ENCODE results near the gene OCA2. TPM values are rescaled to one million over a fixed set of nuclear protein-coding genes. Genes with fewer than 3 reads are reported as not detected.

Gene OCA2
- polyA plus RNA-seq, 3 donors: 8.2 to 11.0 (median 8.5) TPM

DNA sequence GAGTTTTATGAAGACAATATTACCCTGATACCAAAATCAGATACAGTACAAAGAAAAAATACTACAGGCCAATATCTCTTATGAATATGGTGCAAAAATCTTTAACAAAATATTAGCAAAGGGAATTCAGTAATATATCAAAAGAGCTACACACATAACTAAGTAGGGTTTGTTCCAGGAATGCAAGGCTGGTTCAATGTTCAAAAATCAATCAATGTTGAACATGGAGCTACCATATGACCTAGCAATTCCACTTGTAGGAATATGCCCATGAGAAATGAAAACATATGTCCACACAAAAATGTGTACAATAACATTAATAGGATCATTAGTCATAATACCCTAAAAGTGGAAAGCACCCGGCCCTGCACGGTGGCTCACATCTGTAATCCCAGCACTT, 7.8 kb downstream of the OCA2 start:
- no peak for DNase-seq (ENCODE audit: extremely low read depth in 1 of 11, low read depth in 9 of 11, low spot score in 4 of 11)

DNA sequence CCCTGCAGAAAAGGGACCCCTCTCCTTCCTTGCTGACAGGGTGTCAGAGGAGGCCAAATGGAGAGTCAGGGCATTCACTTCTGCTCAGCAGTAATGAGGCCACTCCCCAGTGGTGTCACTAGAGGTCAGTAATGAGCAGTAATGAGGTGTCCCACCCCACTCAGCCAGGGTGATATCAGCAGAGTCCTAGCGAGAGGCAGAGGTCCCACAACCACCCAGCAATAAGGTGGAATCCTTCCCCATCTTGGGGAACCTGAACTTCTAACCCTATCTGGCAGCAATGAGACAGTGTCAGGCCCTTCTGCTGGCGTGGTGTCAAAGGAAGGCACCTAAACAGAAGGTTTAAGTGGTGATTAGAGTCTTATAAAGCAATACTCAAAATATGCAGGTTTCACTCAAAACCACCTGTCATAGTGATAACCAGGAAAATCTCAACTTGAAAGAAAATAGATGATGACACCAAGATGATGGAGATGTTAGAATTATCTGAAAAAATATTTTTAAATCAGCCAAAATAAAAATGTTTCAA, 12.9 kb downstream of the OCA2 start:
- no peak for DNase-seq (ENCODE audit: extremely low read depth in 1 of 11, low read depth in 9 of 11, low spot score in 4 of 11)

DNA sequence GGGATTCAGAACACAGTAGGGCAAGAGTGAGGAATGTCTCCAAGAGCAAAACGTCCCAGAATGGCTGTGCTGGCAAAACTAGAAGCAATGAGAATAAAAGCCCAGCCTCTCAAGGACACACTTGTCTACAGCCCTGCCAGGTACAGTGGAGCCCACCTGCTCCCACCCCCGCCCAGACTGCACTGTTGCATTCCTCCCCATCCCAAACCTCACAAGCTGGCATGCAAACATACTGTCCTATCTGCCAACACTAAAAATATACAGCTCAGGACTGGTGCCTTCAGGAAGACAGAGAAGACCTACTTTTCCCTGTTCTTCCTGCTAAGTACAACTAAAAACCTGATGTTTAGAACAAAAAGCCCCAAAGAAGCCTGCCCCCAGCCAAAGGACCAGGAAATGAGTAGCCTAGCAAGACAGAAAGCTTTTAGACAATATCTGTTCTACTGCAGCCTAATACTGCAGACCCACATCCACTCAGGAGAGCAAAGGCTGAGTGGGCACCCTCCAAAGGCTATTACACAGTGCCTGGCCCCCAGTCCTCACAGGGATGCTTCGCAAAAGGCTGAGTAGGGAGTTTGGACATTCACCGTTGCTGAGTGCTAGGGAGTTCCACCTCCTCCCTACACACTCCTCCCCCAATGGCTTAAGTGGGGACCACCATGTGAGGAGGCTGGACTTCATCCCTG, 13.5 kb downstream of the OCA2 start:
- DNase-seq (ENCODE audit: extremely low read depth in 1 of 11, low read depth in 9 of 11, low spot score in 4 of 11): no peak

DNA sequence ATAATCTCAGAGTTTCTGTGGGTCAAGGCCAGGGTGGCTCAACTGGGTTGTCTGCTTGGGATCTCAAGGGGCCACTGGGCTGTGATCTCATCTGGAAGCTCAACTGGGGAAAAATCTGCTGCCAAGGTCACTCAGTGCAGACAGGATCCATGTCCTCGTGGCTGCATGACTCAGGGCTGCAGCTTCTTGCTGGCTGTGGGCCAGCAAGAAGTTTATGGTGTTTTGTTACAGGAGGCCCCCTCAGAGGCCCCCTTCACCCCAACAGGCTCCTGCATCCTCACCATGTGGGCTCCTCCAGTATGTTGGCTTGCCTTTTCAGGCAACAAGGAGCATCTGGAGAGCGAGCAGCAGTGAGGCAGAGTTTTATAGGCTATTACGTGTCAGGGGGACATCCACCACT, 14.6 kb downstream of the OCA2 start:
- DNase-seq (ENCODE audit: extremely low read depth in 1 of 11, low read depth in 9 of 11, low spot score in 4 of 11): no peak

DNA sequence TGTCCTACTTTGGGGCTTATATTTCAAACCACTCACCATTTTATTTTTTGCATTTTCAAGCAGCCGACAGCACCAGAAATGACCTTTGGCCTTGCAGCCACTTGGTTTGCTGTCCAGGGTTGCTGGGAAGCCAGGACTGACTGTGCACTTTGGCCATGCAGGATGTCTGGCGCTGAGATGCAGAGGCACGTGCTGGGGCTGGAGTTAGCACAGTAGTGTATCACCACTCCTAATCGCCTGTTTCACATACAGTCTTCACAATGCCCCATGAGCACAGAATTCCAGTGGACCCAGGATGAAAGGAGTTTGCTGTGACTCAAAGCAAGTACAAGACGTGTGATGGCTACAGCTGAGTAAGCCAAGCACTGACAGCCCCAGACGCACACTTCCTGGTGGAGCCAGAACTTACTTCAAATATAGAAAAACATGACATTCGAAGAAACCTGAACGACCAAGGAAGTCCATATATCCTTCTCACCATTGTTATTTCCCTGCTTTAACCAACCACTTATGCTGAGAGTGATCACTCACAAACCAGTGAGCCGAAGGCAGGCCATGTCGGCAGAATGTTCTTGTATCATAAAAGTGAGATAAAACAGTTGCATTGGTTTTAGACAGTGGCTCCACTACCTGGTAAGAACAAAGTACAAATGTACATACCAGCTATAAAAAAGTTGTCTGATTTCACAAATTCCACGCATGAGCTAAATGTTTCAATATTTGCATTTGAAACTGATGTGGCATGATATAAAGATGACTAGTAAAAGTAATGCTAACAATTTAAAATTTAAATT, 16.0 kb downstream of the OCA2 start:
- no peak for DNase-seq (ENCODE audit: extremely low read depth in 1 of 11, low read depth in 9 of 11, low spot score in 4 of 11)

DNA sequence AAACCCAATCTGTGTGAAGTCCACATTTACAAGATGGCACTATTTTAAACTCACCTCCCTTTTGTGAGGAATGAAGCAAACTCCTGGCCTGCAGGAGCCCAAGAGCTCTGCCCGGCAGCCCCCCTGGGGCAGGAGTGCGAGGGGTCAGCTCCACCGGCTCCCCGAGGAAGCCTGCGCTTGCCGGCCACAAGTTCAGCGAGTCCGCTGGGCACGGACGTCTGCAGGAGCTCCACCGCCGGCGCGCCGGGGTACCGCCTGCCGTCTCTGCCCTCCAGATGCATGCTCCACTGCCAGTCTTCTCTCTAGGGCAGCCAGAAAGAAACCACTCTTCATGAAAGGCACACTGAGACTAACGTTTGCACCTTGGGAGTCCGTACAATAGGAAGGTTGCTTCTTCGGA, 17.5 kb downstream of the OCA2 start:
- no peak for DNase-seq (ENCODE audit: extremely low read depth in 1 of 11, low read depth in 9 of 11, low spot score in 4 of 11)

DNA sequence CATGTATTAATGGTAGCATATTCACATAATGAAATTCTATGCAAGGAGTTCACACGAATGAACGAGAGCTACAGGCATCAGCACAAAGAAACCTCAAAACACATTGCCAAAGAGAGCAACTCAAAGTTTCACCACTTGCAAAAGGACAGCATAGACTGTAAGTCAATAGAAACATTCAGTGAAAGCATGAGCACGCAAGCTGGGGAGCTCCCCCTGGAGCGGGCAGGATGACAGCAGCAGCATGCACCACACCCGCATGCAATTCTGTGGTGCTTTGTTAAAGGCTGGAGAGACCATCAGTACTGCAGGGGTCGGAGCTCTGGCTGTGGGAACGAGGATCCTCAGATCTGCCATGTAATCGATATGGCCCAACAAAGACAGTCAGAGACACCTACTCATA, 18.7 kb downstream of the OCA2 start:
- DNase-seq (ENCODE audit: extremely low read depth in 1 of 11, low read depth in 9 of 11, low spot score in 4 of 11): no peak

DNA sequence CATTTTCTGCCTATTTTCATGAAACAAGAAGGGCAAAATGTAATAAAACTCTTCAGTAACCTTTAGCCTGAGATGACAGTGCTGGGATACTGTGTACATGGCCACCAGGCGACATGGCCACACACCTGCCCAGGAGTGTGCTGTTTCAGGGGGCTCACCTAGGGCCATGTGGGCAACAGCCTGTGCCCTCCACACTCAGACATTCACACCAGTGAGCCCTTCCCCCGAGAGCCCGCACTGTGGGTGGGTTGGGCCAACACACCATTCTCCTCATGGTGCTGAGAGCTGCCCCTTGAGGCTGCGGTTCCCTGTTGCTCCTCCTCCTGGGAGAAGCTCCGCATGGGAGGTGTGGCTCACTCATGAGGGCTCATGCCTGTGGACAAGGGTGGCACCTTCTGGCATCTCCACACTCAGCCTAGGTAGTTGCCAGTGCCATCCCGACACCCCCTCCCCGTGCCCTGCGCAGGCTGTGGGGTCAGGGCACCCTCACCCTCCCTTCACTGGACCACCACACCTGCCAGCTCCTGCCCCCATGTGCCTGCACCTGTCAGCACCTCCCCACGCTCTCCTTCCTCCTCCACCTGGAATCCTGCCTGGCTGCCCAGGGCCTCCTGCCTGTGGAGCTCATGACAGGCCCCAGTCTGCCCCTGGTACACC, 19.7 kb downstream of the OCA2 start:
- no peak for DNase-seq (ENCODE audit: extremely low read depth in 1 of 11, low read depth in 9 of 11, low spot score in 4 of 11)

DNA sequence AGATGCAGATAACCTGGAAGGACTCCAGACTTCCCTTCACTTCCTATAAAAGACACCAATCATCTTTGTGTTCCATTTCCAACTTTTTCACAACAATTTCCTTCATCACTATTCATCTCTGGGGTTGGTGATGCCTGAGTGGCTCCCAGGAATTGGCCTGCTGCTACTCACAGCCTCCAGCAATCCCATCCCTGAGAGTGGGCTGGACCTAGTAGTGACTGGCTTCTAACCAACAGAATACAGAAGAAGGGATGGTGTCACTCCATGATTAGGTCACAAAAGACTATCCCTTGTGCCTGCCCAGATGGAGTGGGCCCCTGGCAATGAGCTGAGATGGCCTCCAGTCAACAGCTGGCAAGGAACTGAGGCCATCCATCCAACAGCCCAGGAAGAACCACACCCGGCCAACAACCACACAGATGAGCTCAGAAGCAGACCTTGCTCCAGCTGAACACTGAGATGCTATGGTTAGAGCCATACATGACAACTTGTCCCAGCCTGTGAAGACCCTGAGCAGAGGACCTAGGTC, 20.9 kb downstream of the OCA2 start:
- no peak for DNase-seq (ENCODE audit: extremely low read depth in 1 of 11, low read depth in 9 of 11, low spot score in 4 of 11)

DNA sequence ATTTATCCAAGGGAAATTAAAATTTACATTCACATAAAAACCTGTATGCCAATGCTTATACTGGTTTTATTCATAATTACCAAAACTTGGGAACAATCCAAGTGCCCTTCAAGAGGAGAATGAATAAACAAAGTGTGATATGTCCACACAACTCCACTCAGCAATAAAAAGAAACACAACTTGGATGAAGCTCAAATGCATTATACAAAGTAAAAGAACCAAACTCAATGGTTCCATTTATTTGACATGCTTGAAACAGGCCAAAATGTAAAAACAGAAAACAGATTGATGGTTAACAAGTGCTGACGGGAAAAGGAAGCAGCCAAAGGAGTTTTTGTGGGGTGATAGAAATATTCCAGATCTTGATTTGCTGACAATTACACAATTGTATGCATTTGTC, 23.5 kb downstream of the OCA2 start:
- no peak for DNase-seq (ENCODE audit: extremely low read depth in 1 of 11, low read depth in 9 of 11, low spot score in 4 of 11)

DNA sequence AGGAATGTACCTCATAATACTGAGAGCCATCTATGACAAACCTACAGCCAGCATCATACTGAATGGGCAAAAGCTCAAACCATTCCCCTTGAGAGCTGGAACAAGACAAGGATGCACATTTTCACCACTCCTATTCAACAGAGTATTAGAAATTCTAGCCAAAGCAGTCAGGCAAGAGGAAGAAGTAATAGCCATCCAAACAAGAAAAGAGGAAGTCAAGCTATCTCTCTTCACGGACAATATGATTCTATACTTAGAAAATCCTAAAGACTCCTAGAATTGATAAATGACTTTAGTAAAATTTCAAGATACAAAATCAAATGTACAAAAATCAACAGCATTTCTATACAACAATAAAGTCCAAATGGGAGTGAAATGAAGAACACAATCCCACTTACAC, 30.2 kb downstream of the OCA2 start:
- DNase-seq (ENCODE audit: extremely low read depth in 1 of 11, low read depth in 9 of 11, low spot score in 4 of 11): no peak

DNA sequence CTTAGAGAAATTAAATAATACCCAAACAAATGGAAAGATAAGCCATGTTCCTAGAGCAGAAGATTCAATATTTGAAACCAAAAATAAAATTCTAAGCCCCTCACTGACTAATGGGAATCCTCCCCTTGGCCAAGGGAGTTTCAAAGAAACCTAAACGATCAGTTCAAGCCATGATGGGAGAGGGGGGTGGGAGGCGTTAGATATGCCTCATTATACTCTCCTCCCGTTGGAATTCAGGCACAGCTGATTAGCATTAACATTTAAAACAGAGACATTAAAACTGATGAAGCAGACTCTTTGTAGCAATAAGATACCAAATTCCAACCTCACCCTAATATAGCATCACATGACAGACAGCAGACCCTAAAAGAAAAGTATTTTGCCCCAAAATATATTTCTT, 32.9 kb downstream of the OCA2 start:
- DNase-seq (ENCODE audit: extremely low read depth in 1 of 11, low read depth in 9 of 11, low spot score in 4 of 11): no peak

DNA sequence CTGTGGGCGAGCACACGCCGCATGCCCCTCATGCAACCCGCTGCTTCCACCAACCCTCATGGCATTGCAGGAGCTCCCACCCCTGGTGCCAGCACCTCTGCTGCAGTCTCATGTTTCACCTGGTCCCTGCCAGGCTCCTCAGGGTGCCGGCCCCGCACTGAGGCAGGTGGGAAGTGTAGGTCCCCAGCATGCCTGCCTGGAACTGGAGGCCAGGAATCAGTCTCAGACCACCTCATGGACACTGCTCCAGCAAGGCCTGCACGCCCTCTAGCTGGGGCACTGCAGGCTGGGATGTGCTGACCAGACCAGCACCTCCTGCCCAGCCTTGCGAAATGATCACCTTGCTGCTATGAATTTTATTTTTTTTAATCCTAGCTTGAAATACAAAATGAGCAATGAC, 39.1 kb downstream of the OCA2 start:
- no peak for DNase-seq (ENCODE audit: extremely low read depth in 1 of 11, low read depth in 9 of 11, low spot score in 4 of 11)

DNA sequence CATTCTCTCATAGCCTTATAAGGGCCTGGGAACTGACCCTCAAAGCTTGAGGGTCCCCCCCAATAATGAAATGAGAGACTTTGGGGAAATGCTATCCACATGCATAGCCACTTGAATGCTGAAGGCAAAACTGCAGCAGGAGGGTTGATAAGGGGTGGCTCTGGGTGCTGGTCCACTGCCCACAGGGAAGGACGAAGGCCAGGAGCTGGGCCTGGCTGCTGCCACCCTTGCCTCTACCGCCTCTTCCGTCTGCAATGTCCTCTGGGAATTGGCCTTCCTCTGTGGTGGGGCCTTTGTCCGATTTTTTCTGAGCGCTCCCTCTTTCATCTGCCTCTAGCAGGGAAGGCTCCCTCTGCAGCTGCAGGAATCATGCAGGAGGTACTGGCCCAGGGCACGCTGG, 41.0 kb downstream of the OCA2 start:
- DNase-seq (ENCODE audit: extremely low read depth in 1 of 11, low read depth in 9 of 11, low spot score in 4 of 11): no peak

DNA sequence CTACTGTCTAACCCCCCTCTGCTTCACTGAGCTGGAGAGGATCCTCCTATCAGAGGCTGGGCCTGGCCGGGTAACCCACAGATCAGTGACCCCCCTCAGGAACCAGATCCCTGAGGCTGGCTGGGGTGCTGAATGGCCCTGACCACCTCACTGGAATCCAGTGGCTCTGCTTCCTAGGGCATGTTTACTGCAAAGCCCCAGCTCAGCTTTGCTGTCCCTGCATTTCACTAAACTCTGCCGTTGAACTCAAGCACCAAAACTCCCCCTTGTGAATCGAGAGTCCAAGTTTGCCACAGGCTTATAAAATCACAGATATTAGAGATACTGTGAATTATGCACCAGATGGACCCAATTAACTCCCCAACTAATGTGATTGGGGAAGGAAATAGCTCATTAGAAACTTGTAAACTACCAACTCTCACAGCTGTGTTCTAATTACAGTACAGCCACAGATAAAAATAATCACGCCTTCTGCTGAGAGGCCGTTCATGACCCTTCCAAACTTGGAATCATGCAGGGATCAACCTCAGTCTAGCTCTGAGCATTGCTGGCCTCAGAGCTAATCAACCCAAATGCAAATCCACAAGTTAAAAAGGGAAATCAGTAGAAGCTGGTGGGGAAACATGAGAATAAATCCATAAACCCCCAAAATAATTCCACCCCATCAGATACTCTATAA, 47.0 kb downstream of the OCA2 start:
- no peak for DNase-seq (ENCODE audit: extremely low read depth in 1 of 11, low read depth in 9 of 11, low spot score in 4 of 11)

DNA sequence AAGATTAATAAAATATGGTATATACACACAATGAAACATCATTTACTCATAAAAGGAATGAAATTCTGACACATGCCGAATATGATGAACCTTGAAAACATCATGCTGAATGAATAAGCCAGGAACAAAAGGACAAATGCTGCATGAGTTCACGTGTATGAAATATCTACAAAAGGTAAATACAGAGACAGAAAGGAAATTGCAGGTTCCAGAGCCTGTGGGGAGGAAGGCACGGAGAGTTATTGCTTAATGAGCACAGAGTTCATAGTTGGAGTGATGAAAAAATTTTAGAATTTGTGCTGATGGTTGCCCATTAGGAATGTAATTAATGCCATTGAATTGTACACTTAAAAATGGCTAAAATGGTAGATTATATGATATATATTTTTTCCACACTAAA, 49.5 kb downstream of the OCA2 start:
- no peak for DNase-seq (ENCODE audit: extremely low read depth in 1 of 11, low read depth in 9 of 11, low spot score in 4 of 11)

DNA sequence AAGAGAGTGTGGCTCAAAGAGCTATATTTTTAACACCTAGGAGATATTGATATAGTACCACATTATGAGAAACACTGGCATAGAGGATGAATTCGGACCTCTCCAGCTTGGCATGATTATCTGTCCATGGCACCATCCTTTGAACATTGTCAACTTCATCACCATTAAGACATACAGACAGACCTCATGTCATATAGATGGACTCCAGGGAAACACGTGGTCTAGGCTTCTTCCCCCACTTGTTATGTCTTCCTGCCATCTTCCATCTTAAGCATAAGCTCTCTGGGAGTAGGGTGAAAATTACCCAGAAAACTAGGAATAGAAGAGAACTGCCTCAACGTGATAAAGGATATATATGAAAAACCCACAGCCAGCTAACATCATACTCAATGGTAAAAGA, 51.8 kb downstream of the OCA2 start:
- DNase-seq (ENCODE audit: extremely low read depth in 1 of 11, low read depth in 9 of 11, low spot score in 4 of 11): no peak

DNA sequence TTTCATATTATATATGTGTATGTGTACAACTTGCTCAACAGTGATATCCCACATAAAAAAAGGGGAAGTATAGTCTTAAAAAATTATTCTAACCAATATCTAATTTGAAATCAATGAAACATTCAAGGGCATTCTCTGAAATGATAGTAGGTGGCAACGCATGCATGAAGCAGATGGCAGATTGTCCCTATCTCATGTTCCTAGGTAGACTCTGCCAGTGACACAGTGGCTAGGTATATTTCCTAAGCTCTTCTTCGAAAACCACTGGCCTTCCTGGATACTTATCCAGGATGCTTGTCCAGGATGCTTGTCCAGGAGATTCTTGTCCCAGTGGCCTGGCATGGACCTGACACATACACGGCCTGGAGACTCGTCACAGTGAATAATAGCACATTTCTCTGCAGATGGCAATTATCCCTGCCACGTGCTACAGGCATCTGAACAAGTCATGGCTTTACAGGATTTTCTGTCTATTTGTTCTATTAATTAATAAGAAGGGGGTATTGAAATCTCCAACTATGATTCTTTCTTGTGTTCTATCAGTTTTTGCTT, 54.9 kb downstream of the OCA2 start:
- no peak for DNase-seq (ENCODE audit: extremely low read depth in 1 of 11, low read depth in 9 of 11, low spot score in 4 of 11)

DNA sequence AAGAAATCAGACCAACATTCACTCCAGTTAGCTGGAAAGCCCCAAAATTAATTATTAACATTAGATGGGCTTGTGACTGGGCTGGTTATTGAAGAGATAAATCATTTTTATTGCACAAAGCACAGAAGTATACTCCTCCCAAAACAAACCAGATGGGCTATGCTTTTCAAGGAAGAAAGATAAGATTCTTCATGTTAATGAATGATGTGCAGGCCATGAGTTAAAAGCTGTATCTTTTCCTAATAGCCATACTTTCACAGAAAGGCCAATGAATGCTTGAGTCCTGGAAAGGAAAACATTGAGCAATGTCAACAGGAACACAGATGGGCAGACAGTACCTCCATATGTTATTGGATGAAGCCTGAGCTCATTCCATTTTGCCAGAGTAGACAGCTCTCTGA, 55.4 kb downstream of the OCA2 start:
- peak in 6 of 11 donors; percentile 15 to 51 (median 22) for DNase-seq (ENCODE audit: extremely low read depth in 1 of 11, low read depth in 9 of 11, low spot score in 4 of 11)

Measured in renal cortex interstitium (tissue), 11 donors.